NCI-H526 (cell line): ENCODE measurements around the gene H3-3A.
"Not testable (repeated sequence)": the region's sequence is repeated elsewhere in the genome, so short reads cannot be mapped to it uniquely, and the experiment has no call there.

Experiments
- DNase-seq, 2 experiments: peaks; one replicate each; lab custom pipeline; 2025; lab: John Stamatoyannopoulos, UW

H3-3A gene

GRCh38 chr1:226085675-226086285, 23.3 kb downstream of the H3-3A start:
- no peak for DNase-seq

- no peak for DNase-seq
Measured at GRCh38 chr1:226086776-226087175, 24.3 kb downstream of the H3-3A start.

GRCh38 chr1:226091461-226091860, 28.9 kb downstream of the H3-3A start:
- no peak for DNase-seq

GRCh38 chr1:226092048-226092820, 29.7 kb downstream of the H3-3A start:
- not testable (repeated sequence) for DNase-seq

- DNase-seq = no peak
Measured at GRCh38 chr1:226092965-226093364, 30.4 kb downstream of the H3-3A start.

- no peak for DNase-seq
Measured at GRCh38 chr1:226093621-226094020, 31.1 kb downstream of the H3-3A start.

- no peak for DNase-seq
Measured at GRCh38 chr1:226094451-226094850, 31.9 kb downstream of the H3-3A start.

GRCh38 chr1:226095286-226095685, 32.8 kb downstream of the H3-3A start:
- no peak for DNase-seq

GRCh38 chr1:226097866-226098625, 35.5 kb downstream of the H3-3A start:
- no peak for DNase-seq

- DNase-seq = no peak
Measured at GRCh38 chr1:226098870-226099835, 36.6 kb downstream of the H3-3A start.

GRCh38 chr1:226100436-226101391, 38.2 kb downstream of the H3-3A start:
- DNase-seq = peak in 1 of 2 experiments; percentile 52

- DNase-seq = no peak
Measured at GRCh38 chr1:226104671-226105121, 42.2 kb downstream of the H3-3A start.

- no peak for DNase-seq
Measured at GRCh38 chr1:226107471-226108460, 45.2 kb downstream of the H3-3A start.

GRCh38 chr1:226108935-226109828, 46.7 kb downstream of the H3-3A start:
- DNase-seq = no peak

- peak; percentile 42 to 87 for DNase-seq
Measured at GRCh38 chr1:226109829-226110248, 47.3 kb downstream of the H3-3A start.

- peak in 1 of 2 experiments; percentile 67 for DNase-seq
Measured at GRCh38 chr1:226110249-226111097, 48.0 kb downstream of the H3-3A start.
